Germinal center (tissue), 1 donor: Measurements from ENCODE around the gene ATP6V0A4.
"Not testable (repeated sequence)": the region's sequence is repeated elsewhere in the genome, so short reads cannot be mapped to it uniquely, and the experiment has no call there.

Source experiments
- DNase-seq: peaks from one replicate; pipeline ENCODE4 v3.0.0; 2012; ENCODE audit warnings: mixed read lengths, low spot score

ATP6V0A4 gene

GRCh38 chr7:138750473-138750872 lies 47.5 kb downstream of the ATP6V0A4 start:
- no peak for DNase-seq

- no peak for DNase-seq
Measured at GRCh38 chr7:138749960-138750359, 48.0 kb downstream of the ATP6V0A4 start.

GRCh38 chr7:138748666-138749065 lies 49.3 kb downstream of the ATP6V0A4 start:
- no peak for DNase-seq

- no peak for DNase-seq
Measured at GRCh38 chr7:138746073-138746472, 51.9 kb downstream of the ATP6V0A4 start.

GRCh38 chr7:138745189-138745588 lies 52.8 kb downstream of the ATP6V0A4 start:
- no peak for DNase-seq

GRCh38 chr7:138741453-138741735 lies 56.6 kb downstream of the ATP6V0A4 start:
- DNase-seq: no peak

- DNase-seq: no peak
Measured at GRCh38 chr7:138739859-138740258, 58.1 kb downstream of the ATP6V0A4 start.

- peak; percentile 65 for DNase-seq
Measured at GRCh38 chr7:138738551-138739335, 59.3 kb downstream of the ATP6V0A4 start.

GRCh38 chr7:138738114-138738513 lies 59.9 kb downstream of the ATP6V0A4 start:
- no peak for DNase-seq

- DNase-seq: no peak
Measured at GRCh38 chr7:138735399-138735798, 62.6 kb downstream of the ATP6V0A4 start.

- not testable (repeated sequence) for DNase-seq
Measured at GRCh38 chr7:138731733-138732132, 66.3 kb downstream of the ATP6V0A4 start.

GRCh38 chr7:138729444-138729843 lies 68.6 kb downstream of the ATP6V0A4 start:
- no peak for DNase-seq

GRCh38 chr7:138727336-138728099 lies 70.5 kb downstream of the ATP6V0A4 start:
- DNase-seq: no peak

GRCh38 chr7:138726288-138726687 lies 71.7 kb downstream of the ATP6V0A4 start:
- no peak for DNase-seq

- DNase-seq: no peak
Measured at GRCh38 chr7:138720286-138720685, 77.7 kb downstream of the ATP6V0A4 start.

- DNase-seq: no peak
Measured at GRCh38 chr7:138716889-138717288, 81.1 kb downstream of the ATP6V0A4 start.

- DNase-seq: no peak
Measured at GRCh38 chr7:138713191-138713590, 84.8 kb downstream of the ATP6V0A4 start.

- DNase-seq: no peak
Measured at GRCh38 chr7:138712652-138713051, 85.3 kb downstream of the ATP6V0A4 start.

- no peak for DNase-seq
Measured at GRCh38 chr7:138710536-138711385, 87.2 kb downstream of the ATP6V0A4 start.

GRCh38 chr7:138705167-138705566 lies 92.8 kb downstream of the ATP6V0A4 start:
- DNase-seq: no peak

- no peak for DNase-seq
Measured at GRCh38 chr7:138701537-138701923, 96.5 kb downstream of the ATP6V0A4 start.

- no peak for DNase-seq
Measured at GRCh38 chr7:138700857-138701536, 97.0 kb downstream of the ATP6V0A4 start, which contains the start of gene SVOPL. Gene SVOPL (minus strand): TSS chr7:138701362. CDS start chr7:138679045, 22,317 bp downstream.
